Activated CD4-positive, alpha-beta T cell treated with anti-CD3 and anti-CD28 coated beads, Interleukin-2, amount 10 ng/mL, durations not matched to agents 24 days and 14 days (primary cell): ENCODE measurements around the gene TSC22D2. TPM values are rescaled to one million over a fixed set of nuclear protein-coding genes. Genes with fewer than 3 reads are reported as not detected.
A peak's percentile ranks its signal among the peaks of the same experiment; 100 is the strongest.

Experiments
- DNase-seq: peaks from one replicate; pipeline ENCODE4 v3.0.0; 2022
- H3K27ac Mint-ChIP-seq: one replicate; pipeline ENCODE4 v1.8.0; 2022; ENCODE audit warnings: mild to moderate bottlenecking, mixed read lengths
- H3K27me3 Mint-ChIP-seq: one replicate; pipeline ENCODE4 v1.8.0; 2022; ENCODE audit warnings: mixed read lengths
- H3K36me3 Mint-ChIP-seq: one replicate; pipeline ENCODE4 v1.8.0; 2022; ENCODE audit warnings: low read depth, mild to moderate bottlenecking, mixed read lengths
- H3K4me1 Mint-ChIP-seq: one replicate; pipeline ENCODE4 v1.8.0; 2021; ENCODE audit warnings: mixed read lengths
- H3K4me3 Mint-ChIP-seq: one replicate; pipeline ENCODE4 v1.8.0; 2022; ENCODE audit warnings: mild to moderate bottlenecking, moderate library complexity, mixed read lengths
- H3K9me3 Mint-ChIP-seq: one replicate; pipeline ENCODE4 v1.8.0; 2021; ENCODE audit warnings: mixed read lengths
- intact Hi-C: fragments of 100-400 bp; cut with micrococcal nuclease; formaldehyde crosslinking; loops from one replicate; pipeline ENCODE4 v1.15.1; 2023
- total RNA-seq: library from RNA; stranded (reverse); gene quantifications from 2 replicates; pipeline ENCODE4 v1.2.3, GENCODE V29; 2022

TSC22D2 gene
- total RNA-seq: 16.4 and 18.7 TPM in 2 replicates

GRCh38 chr3:150408221-150409124 is at the start of gene TSC22D2:
Gene TSC22D2 (plus strand): TSS chr3:150408298. CDS start chr3:150409351, 1,053 bp downstream.
- H3K36me3 Mint-ChIP-seq: peaks cover 17% of the 10 kb centered on the region
- peak within 1 kb of the TSS; percentile 81 for H3K4me3 Mint-ChIP-seq
- DNase-seq: peak; percentile 99
- peak within 1 kb of the TSS; percentile 92 for H3K27ac Mint-ChIP-seq
- H3K27me3 Mint-ChIP-seq: peaks cover 8% of the 10 kb centered on the region
- H3K9me3 Mint-ChIP-seq: peaks cover 3% of the 10 kb centered on the region
- intact Hi-C loops: loop anchor here (1.0 to 10.0 kb wide), 8 partner anchors 23 to 794 kb away; partner anchors contain the start of genes COMMD2, EIF2A, GPR171 and SELENOT
- H3K4me1 Mint-ChIP-seq: peaks cover 23% of the 10 kb centered on the region

GRCh38 chr3:150359381-150359780 is 48.7 kb upstream of the TSC22D2 start:
- Mint-ChIP-seq H3K9me3 (no peaks in the 10 kb centered on the region), H3K27ac (no peak overlapping the region), H3K4me1 (no peaks in the 10 kb centered on the region), H3K36me3 (no peaks in the 10 kb centered on the region), H3K27me3 (no peaks in the 10 kb centered on the region), H3K4me3 (no peak overlapping the region)
- DNase-seq: no peak
- intact Hi-C loops: no loop called here

- intact Hi-C loops: no loop called here
- H3K36me3 Mint-ChIP-seq: no peaks in the 10 kb centered on the region
- no peak for DNase-seq
- no peaks in the 10 kb centered on the region for H3K9me3 Mint-ChIP-seq
- no peak overlapping the region for H3K27ac Mint-ChIP-seq
- no peak overlapping the region for H3K4me3 Mint-ChIP-seq
- no peaks in the 10 kb centered on the region for H3K4me1 Mint-ChIP-seq
- H3K27me3 Mint-ChIP-seq: no peaks in the 10 kb centered on the region
Observed at GRCh38 chr3:150360966-150361365, 47.1 kb upstream of the TSC22D2 start.

GRCh38 chr3:150362515-150363302 is 45.4 kb upstream of the TSC22D2 start:
- H3K4me1 Mint-ChIP-seq: no peaks in the 10 kb centered on the region
- peaks cover 2% of the 10 kb centered on the region for H3K27me3 Mint-ChIP-seq
- H3K4me3 Mint-ChIP-seq: no peak overlapping the region
- DNase-seq: peak; percentile 35
- intact Hi-C loops: no loop called here
- H3K36me3 Mint-ChIP-seq: no peaks in the 10 kb centered on the region
- no peak overlapping the region for H3K27ac Mint-ChIP-seq
- no peaks in the 10 kb centered on the region for H3K9me3 Mint-ChIP-seq

GRCh38 chr3:150363420-150363819 is 44.7 kb upstream of the TSC22D2 start:
- Mint-ChIP-seq H3K4me3 (no peak overlapping the region), H3K9me3 (no peaks in the 10 kb centered on the region), H3K36me3 (no peaks in the 10 kb centered on the region), H3K27me3 (peaks cover 2% of the 10 kb centered on the region), H3K27ac (no peak overlapping the region), H3K4me1 (no peaks in the 10 kb centered on the region)
- DNase-seq: no peak
- intact Hi-C loops: no loop called here

GRCh38 chr3:150365132-150365604 is 42.9 kb upstream of the TSC22D2 start:
- Mint-ChIP-seq H3K36me3 (no peaks in the 10 kb centered on the region), H3K4me1 (no peaks in the 10 kb centered on the region), H3K4me3 (no peak overlapping the region), H3K27ac (no peak overlapping the region), H3K9me3 (no peaks in the 10 kb centered on the region), H3K27me3 (peaks cover 2% of the 10 kb centered on the region)
- intact Hi-C loops: no loop called here
- DNase-seq: peak; percentile 34

GRCh38 chr3:150367757-150368156 is 40.3 kb upstream of the TSC22D2 start:
- Mint-ChIP-seq H3K36me3 (no peaks in the 10 kb centered on the region), H3K27ac (no peak overlapping the region), H3K27me3 (peaks cover 11% of the 10 kb centered on the region), H3K4me3 (no peak overlapping the region), H3K4me1 (no peaks in the 10 kb centered on the region), H3K9me3 (no peaks in the 10 kb centered on the region)
- DNase-seq: peak; percentile 26
- intact Hi-C loops: no loop called here

- Mint-ChIP-seq H3K36me3 (no peaks in the 10 kb centered on the region), H3K9me3 (no peaks in the 10 kb centered on the region), H3K27ac (no peak overlapping the region), H3K4me3 (no peak overlapping the region), H3K27me3 (peaks cover 11% of the 10 kb centered on the region), H3K4me1 (peaks cover 6% of the 10 kb centered on the region)
- intact Hi-C loops: no loop called here
- DNase-seq: peak; percentile 37
Observed at GRCh38 chr3:150370122-150370602, 37.9 kb upstream of the TSC22D2 start.

GRCh38 chr3:150370999-150371398 is 37.1 kb upstream of the TSC22D2 start:
- no peak for DNase-seq
- peaks cover 6% of the 10 kb centered on the region for H3K4me1 Mint-ChIP-seq
- H3K9me3 Mint-ChIP-seq: no peaks in the 10 kb centered on the region
- H3K4me3 Mint-ChIP-seq: no peak overlapping the region
- H3K27me3 Mint-ChIP-seq: peaks cover 11% of the 10 kb centered on the region
- intact Hi-C loops: no loop called here
- H3K36me3 Mint-ChIP-seq: no peaks in the 10 kb centered on the region
- H3K27ac Mint-ChIP-seq: no peak overlapping the region

- DNase-seq: peak; percentile 40
- peaks cover 11% of the 10 kb centered on the region for H3K27me3 Mint-ChIP-seq
- no peak overlapping the region for H3K4me3 Mint-ChIP-seq
- H3K9me3 Mint-ChIP-seq: no peaks in the 10 kb centered on the region
- H3K36me3 Mint-ChIP-seq: no peaks in the 10 kb centered on the region
- intact Hi-C loops: no loop called here
- no peak overlapping the region for H3K27ac Mint-ChIP-seq
- H3K4me1 Mint-ChIP-seq: peaks cover 6% of the 10 kb centered on the region
Observed at GRCh38 chr3:150371741-150372254, 36.3 kb upstream of the TSC22D2 start.

GRCh38 chr3:150372320-150372719 is 35.8 kb upstream of the TSC22D2 start:
- Mint-ChIP-seq H3K4me3 (no peak overlapping the region), H3K36me3 (no peaks in the 10 kb centered on the region), H3K27me3 (peaks cover 11% of the 10 kb centered on the region), H3K4me1 (peaks cover 6% of the 10 kb centered on the region), H3K9me3 (no peaks in the 10 kb centered on the region), H3K27ac (no peak overlapping the region)
- intact Hi-C loops: no loop called here
- no peak for DNase-seq

- intact Hi-C loops: no loop called here
Observed at GRCh38 chr3:150372722-150373121, 35.4 kb upstream of the TSC22D2 start.

GRCh38 chr3:150373234-150373875 is 34.7 kb upstream of the TSC22D2 start:
- DNase-seq: no peak
- peaks cover 10% of the 10 kb centered on the region for H3K27me3 Mint-ChIP-seq
- H3K36me3 Mint-ChIP-seq: no peaks in the 10 kb centered on the region
- H3K4me3 Mint-ChIP-seq: peak overlapping the region; percentile 55
- intact Hi-C loops: no loop called here
- no peaks in the 10 kb centered on the region for H3K9me3 Mint-ChIP-seq
- no peak overlapping the region for H3K27ac Mint-ChIP-seq
- peaks cover 11% of the 10 kb centered on the region for H3K4me1 Mint-ChIP-seq

More at GRCh38 chr3:150372722-150373121, 35.4 kb upstream of the TSC22D2 start:
- H3K4me3 Mint-ChIP-seq: no peak overlapping the region
- no peak overlapping the region for H3K27ac Mint-ChIP-seq
- DNase-seq: no peak
- H3K9me3 Mint-ChIP-seq: no peaks in the 10 kb centered on the region
- H3K4me1 Mint-ChIP-seq: peaks cover 7% of the 10 kb centered on the region
- H3K27me3 Mint-ChIP-seq: peaks cover 10% of the 10 kb centered on the region
- H3K36me3 Mint-ChIP-seq: no peaks in the 10 kb centered on the region
